Stomach (tissue), 4 donors: ENCODE results near the gene PPP1R12A.

Source experiments
- CTCF ChIP-seq, 7 experiments: fragments of 450-650 bp in 4 of 7; fragments of 200-600 bp in 3 of 7; sonication (generic) in 3 of 7; IDR thresholded peaks; one replicate each; pipeline ENCODE4 v1.5.1; 2016 to 2019; ENCODE audit warnings: antibody characterized with exemption in 7 of 7, control low read depth in 2 of 7, mild to moderate bottlenecking in 1 of 7
- EP300 ChIP-seq: sonication (generic); formaldehyde crosslinking; IDR thresholded peaks from one replicate; pipeline ENCODE4 v1.6.1; 2017; ENCODE audit warnings: antibody characterized with exemption
- POLR2A ChIP-seq, 4 donors: fragments of 450-650 bp; IDR thresholded peaks; one replicate each; pipeline ENCODE4 v1.6.1; 2016; ENCODE audit warnings: antibody characterized with exemption in 4 of 4, control low read depth in 2 of 4, mild to moderate bottlenecking in 1 of 4, moderate library complexity in 1 of 4
- POLR2AphosphoS5 ChIP-seq, 3 donors: sonication (generic); formaldehyde crosslinking; IDR thresholded peaks; one replicate each; pipeline ENCODE4 v1.6.1; 2016; ENCODE audit warnings: antibody characterized with exemption in 3 of 3

- TF ChIP-seq CTCF (IDR thresholded peaks at IDR 0.05): no peak
- no peak for TF ChIP-seq POLR2AphosphoS5 (IDR thresholded peaks at IDR 0.05)
- no peak for TF ChIP-seq EP300
- no peak for TF ChIP-seq POLR2A (IDR thresholded peaks at IDR 0.05)
Measured at GRCh38 chr12:79858518-79858917, 76.4 kb downstream of the PPP1R12A start.
